CD14-positive monocyte (primary cell): ENCODE measurements around the gene ACTA1. TPM values are rescaled to one million over a fixed set of nuclear protein-coding genes. Genes with fewer than 3 reads are reported as not detected.

Experiments
- DNase-seq, 3 donors: peaks; one replicate each; pipeline ENCODE4 v3.0.0-alpha.2; 2011 to 2022
- H2AFZ ChIP-seq: 2 replicates; pipeline ENCODE4 v1.6.0; 2012; ENCODE audit warnings: mild to moderate bottlenecking, low read depth, low read length, inconsistent platforms; ENCODE audit not compliant: insufficient read depth, poor library complexity, severe bottlenecking
- H3K27ac ChIP-seq, 2 donors: 1 replicate in 1 of 2; 2 replicates in 1 of 2; pipeline ENCODE4 v1.5.1; 2012 to 2013; ENCODE audit warnings: low read length in 2 of 2, control low read depth in 1 of 2, inconsistent platforms in 1 of 2, low read depth in 1 of 2, mild to moderate bottlenecking in 1 of 2
- H3K27me3 ChIP-seq, 2 donors: one replicate each; pipeline versions ENCODE4 v1.6.0 to v1.6.1; 2011 to 2013; ENCODE audit warnings: low read length in 2 of 2; ENCODE audit not compliant: control insufficient read depth in 2 of 2, insufficient read depth in 2 of 2
- H3K36me3 ChIP-seq, 2 donors: replicated peaks in 1 of 2; 1 replicate in 1 of 2; 2 replicates in 1 of 2; pipeline versions ENCODE4 v1.5.1 to v1.6.1; 2012 to 2013; ENCODE audit warnings: low read length in 2 of 2, control low read depth in 1 of 2, inconsistent platforms in 1 of 2, mild to moderate bottlenecking in 1 of 2; ENCODE audit not compliant: insufficient read depth in 2 of 2, control insufficient read depth in 1 of 2
- H3K4me1 ChIP-seq, 2 donors: 1 replicate in 1 of 2; 2 replicates in 1 of 2; pipeline versions ENCODE4 v1.5.1 to v1.6.1; 2012 to 2013; ENCODE audit warnings: low read length in 2 of 2, control low read depth in 1 of 2, inconsistent platforms in 1 of 2, mild to moderate bottlenecking in 1 of 2, moderate library complexity in 1 of 2; ENCODE audit not compliant: insufficient read depth in 2 of 2, control insufficient read depth in 1 of 2
- H3K4me2 ChIP-seq: replicated peaks from 2 replicates; pipeline ENCODE3; 2012; ENCODE audit warnings: low read length, moderate library complexity, mild to moderate bottlenecking; ENCODE audit not compliant: poor library complexity, severe bottlenecking; ENCODE audit errors: extremely low read depth
- H3K4me3 ChIP-seq, 3 experiments: fragments of 200-600 bp in 1 of 3; sonication (generic) in 1 of 3; replicated peaks in 1 of 3; 1 replicate in 2 of 3; 2 replicates in 1 of 3; pipeline ENCODE4 v1.5.1; 2011 to 2013; ENCODE audit warnings: low read length in 3 of 3, mild to moderate bottlenecking in 3 of 3, control low read depth in 2 of 3, low read depth in 2 of 3, inconsistent platforms in 1 of 3, moderate library complexity in 1 of 3
- H3K79me2 ChIP-seq: 2 replicates; pipeline ENCODE4 v1.6.0; 2012; ENCODE audit warnings: mild to moderate bottlenecking, control low read depth, inconsistent platforms, low read length, moderate library complexity; ENCODE audit not compliant: insufficient read depth
- H3K9ac ChIP-seq: 2 replicates; pipeline ENCODE4 v1.6.0; 2017; ENCODE audit warnings: low read length, mild to moderate bottlenecking; ENCODE audit not compliant: insufficient read depth, poor library complexity, severe bottlenecking
- H3K9me3 ChIP-seq, 2 donors: replicated peaks in 1 of 2; 1 replicate in 1 of 2; 2 replicates in 1 of 2; pipeline versions ENCODE4 v1.5.1 to v1.6.1; 2012 to 2013; ENCODE audit warnings: low read length in 2 of 2, control low read depth in 1 of 2; ENCODE audit not compliant: control insufficient read depth in 1 of 2, insufficient read depth in 1 of 2
- H4K20me1 ChIP-seq: 2 replicates; pipeline ENCODE4 v1.6.0; 2012; ENCODE audit warnings: mild to moderate bottlenecking, low read length, control low read depth, moderate library complexity; ENCODE audit not compliant: insufficient read depth
- H3K27ac Mint-ChIP-seq, 7 donors: one replicate each; pipeline ENCODE4 v1.8.0; 2020; ENCODE audit warnings: mild to moderate bottlenecking in 7 of 7, mixed read lengths in 7 of 7, moderate library complexity in 6 of 7, inconsistent platforms in 2 of 7
- H3K27me3 Mint-ChIP-seq, 3 donors: one replicate each; pipeline ENCODE4 v1.8.0; 2021 to 2022; ENCODE audit warnings: low read depth in 3 of 3, mild to moderate bottlenecking in 3 of 3, mixed read lengths in 3 of 3, moderate library complexity in 3 of 3, inconsistent platforms in 1 of 3
- H3K36me3 Mint-ChIP-seq, 2 donors: one replicate each; pipeline ENCODE4 v1.8.0; 2020; ENCODE audit warnings: mixed read lengths in 2 of 2, inconsistent platforms in 1 of 2, mild to moderate bottlenecking in 1 of 2
- H3K4me1 Mint-ChIP-seq: one replicate; pipeline ENCODE4 v1.8.0; 2020; ENCODE audit warnings: mild to moderate bottlenecking, mixed read lengths
- H3K4me3 Mint-ChIP-seq, 2 donors: one replicate each; pipeline ENCODE4 v1.8.0; 2020; ENCODE audit warnings: mild to moderate bottlenecking in 2 of 2, mixed read lengths in 2 of 2, moderate library complexity in 1 of 2
- H3K9me3 Mint-ChIP-seq, 7 donors: one replicate each; pipeline ENCODE4 v1.8.0; 2020 to 2022; ENCODE audit warnings: mixed read lengths in 7 of 7, mild to moderate bottlenecking in 6 of 7, moderate library complexity in 6 of 7, inconsistent platforms in 2 of 7
- CTCF ChIP-seq: fragments of 200-600 bp; IDR thresholded peaks from one replicate; pipeline ENCODE4 v1.8.0; 2022; ENCODE audit warnings: antibody characterized with exemption, mild to moderate bottlenecking
- WGBS: methylation state at CpG from one replicate; pipeline ENCODE4 v1.1.5; 2013; ENCODE audit warnings: missing lambda C conversion rate; ENCODE audit not compliant: insufficient coverage; 5-methylcytosine and 5-hydroxymethylcytosine counted together
- intact Hi-C, 2 donors: fragments of 100-400 bp; cut with micrococcal nuclease; formaldehyde crosslinking; loops; one replicate each; pipeline versions ENCODE4 v1.15.0 to v1.15.1; 2023
- polyA plus RNA-seq, 3 donors: library from polyadenylated mRNA; depleted of rRNA in 1 of 3; unstranded in 2 of 3; stranded (reverse) in 1 of 3; fragments of 300-500 nt in 2 of 3; fragments of >200 nt in 1 of 3; fragmentation: Illumina TruSeq in 2 of 3; gene quantifications; 1 replicate in 2 of 3; 2 replicates in 1 of 3; pipeline ENCODE4 v1.2.3, GENCODE V29; 2012 to 2021

ACTA1 gene
- polyA plus RNA-seq, 3 donors: 0.72 TPM; not detected in 2

GRCh38 chr1:229452956-229453801 is 19.3 kb upstream of the ACTA1 start:
- intact Hi-C loops: no loop called here
- Histone ChIP-seq H3K9me3 (no peaks in the 10 kb centered on the region), H2AFZ (no peak overlapping the region), H3K27me3 (no peaks in the 10 kb centered on the region), H3K4me2 (no peak overlapping the region), H3K36me3 (peaks cover 63 to 94% of the 10 kb centered on the region in 2 donors), H4K20me1 (no peaks in the 10 kb centered on the region), H3K79me2 (no peaks in the 10 kb centered on the region), H3K4me1 (no peaks in the 10 kb centered on the region), H3K9ac (no peak overlapping the region), H3K27ac (no peak overlapping the region), H3K4me3 (no peak overlapping the region)
- DNase-seq: peak in 1 of 3 donors; percentile 3
- H3K27me3 Mint-ChIP-seq: no peaks in the 10 kb centered on the region
- TF ChIP-seq CTCF: peak; percentile 27
- no peaks in the 10 kb centered on the region for H3K4me1 Mint-ChIP-seq
- 100% methylated on average over 1 of the region's 5 CpGs for WGBS
- no peak overlapping the region for H3K4me3 Mint-ChIP-seq
- H3K27ac Mint-ChIP-seq: no peak overlapping the region
- H3K36me3 Mint-ChIP-seq: peaks cover 69 to 86% of the 10 kb centered on the region in 2 donors
- peaks cover 0 to 2% (median 0%) of the 10 kb centered on the region in 7 donors for H3K9me3 Mint-ChIP-seq

- no peaks in the 10 kb centered on the region for H4K20me1 ChIP-seq
- H3K4me3 ChIP-seq: no peak overlapping the region
- no peaks in the 10 kb centered on the region for H3K9me3 ChIP-seq
- H3K27me3 ChIP-seq: no peaks in the 10 kb centered on the region
- H3K27me3 Mint-ChIP-seq: no peaks in the 10 kb centered on the region
- no peaks in the 10 kb centered on the region for H3K4me1 Mint-ChIP-seq
- WGBS: no CpG with 5 or more reads among the region's 2 CpGs
- peaks cover 0 to 2% (median 0%) of the 10 kb centered on the region in 7 donors for H3K9me3 Mint-ChIP-seq
- no peak overlapping the region for H2AFZ ChIP-seq
- intact Hi-C loops: no loop called here
- H3K36me3 Mint-ChIP-seq: peaks cover 60 to 86% of the 10 kb centered on the region in 2 donors
- H3K79me2 ChIP-seq: no peaks in the 10 kb centered on the region
- no peak overlapping the region for H3K9ac ChIP-seq
- H3K4me3 Mint-ChIP-seq: no peak overlapping the region
- no peaks in the 10 kb centered on the region for H3K4me1 ChIP-seq
- peak overlapping the region in 1 of 7 donors; percentile 66 for H3K27ac Mint-ChIP-seq
- peaks cover 62 to 91% of the 10 kb centered on the region in 2 donors for H3K36me3 ChIP-seq
- DNase-seq: no peak
- no peak for TF ChIP-seq CTCF
- no peak overlapping the region for H3K27ac ChIP-seq
- no peak overlapping the region for H3K4me2 ChIP-seq
Measured at GRCh38 chr1:229448845-229449244, 15.0 kb upstream of the ACTA1 start.
